ENCODE measurements around the gene BICD1. TPM values are rescaled to one million over a fixed set of nuclear protein-coding genes. Genes with fewer than 3 reads are reported as not detected.

BICD1 gene
- total and polyA plus RNA-seq, 7 donors = 0.60 to 16.0 (median 9.4) TPM

DNA sequence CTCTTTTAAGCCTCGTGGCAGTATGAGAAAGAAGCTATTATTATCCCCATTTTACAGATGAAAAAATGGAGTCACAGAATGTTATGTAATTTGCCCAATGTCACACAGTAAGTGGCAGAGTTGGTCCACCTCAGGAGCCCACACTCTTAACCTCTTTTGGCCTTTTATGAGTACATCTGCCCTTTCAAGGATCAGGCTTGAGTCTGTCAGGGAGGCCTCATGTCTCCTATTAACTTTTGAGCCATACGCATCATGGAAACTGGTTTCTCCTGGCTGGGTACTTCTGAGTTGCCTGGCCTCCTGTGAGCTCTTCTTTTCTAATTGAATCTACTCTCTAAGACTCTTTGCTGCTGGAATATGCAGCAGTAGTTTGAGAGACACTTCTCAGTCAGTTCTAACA, 101.7 kb downstream of the BICD1 start:
- no peak overlapping the region for H3K4me3 ChIP-seq
- no peaks in the 10 kb centered on the region for H3K36me3 ChIP-seq
- no peak for DNase-seq
- H3K27ac ChIP-seq = no peak overlapping the region
- H3K27me3 ChIP-seq = no peaks in the 10 kb centered on the region
- intact Hi-C loops (cut with DNase I) = no loop called here
- TF ChIP-seq, protein P1, sequence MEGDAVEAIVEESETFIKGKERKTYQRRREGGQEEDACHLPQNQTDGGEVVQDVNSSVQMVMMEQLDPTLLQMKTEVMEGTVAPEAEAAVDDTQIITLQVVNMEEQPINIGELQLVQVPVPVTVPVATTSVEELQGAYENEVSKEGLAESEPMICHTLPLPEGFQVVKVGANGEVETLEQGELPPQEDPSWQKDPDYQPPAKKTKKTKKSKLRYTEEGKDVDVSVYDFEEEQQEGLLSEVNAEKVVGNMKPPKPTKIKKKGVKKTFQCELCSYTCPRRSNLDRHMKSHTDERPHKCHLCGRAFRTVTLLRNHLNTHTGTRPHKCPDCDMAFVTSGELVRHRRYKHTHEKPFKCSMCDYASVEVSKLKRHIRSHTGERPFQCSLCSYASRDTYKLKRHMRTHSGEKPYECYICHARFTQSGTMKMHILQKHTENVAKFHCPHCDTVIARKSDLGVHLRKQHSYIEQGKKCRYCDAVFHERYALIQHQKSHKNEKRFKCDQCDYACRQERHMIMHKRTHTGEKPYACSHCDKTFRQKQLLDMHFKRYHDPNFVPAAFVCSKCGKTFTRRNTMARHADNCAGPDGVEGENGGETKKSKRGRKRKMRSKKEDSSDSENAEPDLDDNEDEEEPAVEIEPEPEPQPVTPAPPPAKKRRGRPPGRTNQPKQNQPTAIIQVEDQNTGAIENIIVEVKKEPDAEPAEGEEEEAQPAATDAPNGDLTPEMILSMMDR (IDR thresholded peaks at IDR 0.05) = no peak
- TF ChIP-seq POLR2AphosphoS5 (IDR thresholded peaks at IDR 0.05) (no peak), EP300 (IDR thresholded peaks at IDR 0.05) (no peak), POLR2A (IDR thresholded peaks at IDR 0.05) (no peak)
- 84 to 95% methylated on average over 2 of the region's 2 CpGs for WGBS, 2 donors
- no peaks in the 10 kb centered on the region for H3K9me3 ChIP-seq
- H3K4me1 ChIP-seq = peaks cover 0 to 13% (median 5%) of the 10 kb centered on the region in 4 donors

DNA sequence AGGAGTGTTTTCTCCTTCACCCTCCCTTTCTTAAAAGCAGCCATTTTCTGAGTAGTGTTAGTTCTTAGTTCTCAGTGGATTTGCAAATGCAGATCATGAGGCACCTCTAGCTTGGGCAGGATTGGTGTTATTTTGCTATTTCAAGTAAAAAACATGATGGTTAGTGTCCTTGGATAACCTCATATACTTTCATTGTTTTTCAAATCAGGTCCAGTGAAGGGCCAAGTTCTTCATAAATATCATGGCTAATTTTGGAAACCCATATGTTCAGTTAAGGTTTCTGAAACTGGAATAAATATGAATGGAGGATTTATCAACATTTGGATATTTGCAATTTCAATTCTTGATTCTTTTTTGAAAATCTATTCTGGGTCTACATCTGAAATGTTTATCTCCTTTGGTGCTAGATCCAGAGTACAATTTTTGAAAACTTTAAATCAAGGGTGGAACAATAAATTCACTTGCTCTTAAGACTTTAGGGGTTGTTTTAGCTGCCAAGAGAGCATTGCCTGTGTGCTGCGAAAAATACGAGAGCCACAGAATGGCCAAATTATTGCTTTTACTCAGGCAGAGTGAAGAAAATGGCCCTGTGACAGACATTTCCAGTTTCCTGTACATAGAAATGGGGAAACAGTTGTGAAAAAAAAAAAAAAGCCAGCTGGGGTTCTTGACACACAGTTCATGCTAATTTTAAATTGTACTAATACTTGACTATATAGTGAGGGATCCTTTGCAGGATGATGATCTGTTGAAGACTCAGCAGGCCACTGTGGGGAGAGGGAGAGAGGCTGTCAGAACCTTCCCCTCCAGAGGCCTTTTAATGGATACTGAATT, 104.6 kb downstream of the BICD1 start:
- no peak overlapping the region for H3K4me3 ChIP-seq
- H3K36me3 ChIP-seq = peaks cover 0 to 2% (median under 1%) of the 10 kb centered on the region in 4 donors
- no peak for DNase-seq
- TF ChIP-seq EP300 (IDR thresholded peaks at IDR 0.05) (no peak), POLR2A (IDR thresholded peaks at IDR 0.05) (no peak), POLR2AphosphoS5 (IDR thresholded peaks at IDR 0.05) (no peak)
- TF ChIP-seq, protein P1 (IDR thresholded peaks at IDR 0.05) = no peak
- intact Hi-C loops (cut with DNase I) = no loop called here
- H3K27me3 ChIP-seq = no peaks in the 10 kb centered on the region
- H3K9me3 ChIP-seq = no peaks in the 10 kb centered on the region
- no peak overlapping the region for H3K27ac ChIP-seq
- H3K4me1 ChIP-seq = peaks cover 0 to 13% (median 4%) of the 10 kb centered on the region in 4 donors
- WGBS, 2 donors = 75 to 90% methylated on average over 2 of the region's 2 CpGs

DNA sequence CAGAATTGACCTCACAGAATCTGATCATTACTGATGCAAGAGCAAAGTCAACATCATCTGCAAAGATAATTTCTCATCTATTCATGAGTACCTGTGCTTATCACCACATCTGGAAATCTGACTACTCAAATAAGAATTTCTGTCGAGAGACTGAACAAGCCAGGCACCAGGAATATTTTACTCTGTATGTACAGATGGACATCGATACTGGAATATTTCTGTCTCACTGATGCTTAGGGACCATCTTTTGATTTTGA, 105.2 kb downstream of the BICD1 start:
- H3K27ac ChIP-seq = no peak overlapping the region
- no peak for DNase-seq
- peaks cover 0 to 13% (median 2%) of the 10 kb centered on the region in 4 donors for H3K4me1 ChIP-seq
- H3K4me3 ChIP-seq = no peak overlapping the region
- H3K9me3 ChIP-seq = no peaks in the 10 kb centered on the region
- TF ChIP-seq EP300 (IDR thresholded peaks at IDR 0.05) (no peak), POLR2AphosphoS5 (IDR thresholded peaks at IDR 0.05) (no peak), POLR2A (IDR thresholded peaks at IDR 0.05) (no peak)
- TF ChIP-seq, protein P1 (IDR thresholded peaks at IDR 0.05) = no peak
- no peaks in the 10 kb centered on the region for H3K27me3 ChIP-seq
- peaks cover 0 to 6% (median 2%) of the 10 kb centered on the region in 4 donors for H3K36me3 ChIP-seq
- intact Hi-C loops (cut with DNase I) = no loop called here
- WGBS, 2 donors = 84 to 87% methylated on average over 2 of the region's 2 CpGs

DNA sequence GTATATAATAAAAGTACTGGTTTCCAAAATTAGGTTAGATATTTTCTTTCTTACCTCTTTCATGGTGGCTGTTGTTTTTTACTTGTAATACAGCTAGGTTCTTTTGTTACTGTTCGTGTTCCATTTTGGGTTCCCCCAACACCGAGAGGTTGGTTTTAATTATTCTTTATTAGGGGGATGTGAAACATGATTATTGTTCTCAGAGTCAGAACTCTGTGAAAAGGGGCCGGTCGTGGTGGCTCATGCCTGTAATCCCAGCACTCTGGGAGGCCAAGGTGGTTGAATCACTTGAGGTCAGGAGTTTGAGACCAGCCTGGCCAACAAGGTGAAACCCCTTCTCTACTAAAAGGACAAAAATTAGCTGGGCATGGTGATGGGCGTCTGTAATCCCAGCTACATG, 108.1 kb downstream of the BICD1 start:
- TF ChIP-seq EP300 (IDR thresholded peaks at IDR 0.05) (no peak), POLR2A (IDR thresholded peaks at IDR 0.05) (no peak), POLR2AphosphoS5 (IDR thresholded peaks at IDR 0.05) (no peak)
- TF ChIP-seq, protein P1 (IDR thresholded peaks at IDR 0.05) = no peak
- H3K27ac ChIP-seq = no peak overlapping the region
- H3K4me1 ChIP-seq = peaks cover 0 to 13% (median 2%) of the 10 kb centered on the region in 4 donors
- no peaks in the 10 kb centered on the region for H3K9me3 ChIP-seq
- intact Hi-C loops (cut with DNase I) = no loop called here
- H3K36me3 ChIP-seq = peaks cover 0 to 16% (median 2%) of the 10 kb centered on the region in 4 donors
- no peak for DNase-seq
- no peaks in the 10 kb centered on the region for H3K27me3 ChIP-seq
- no peak overlapping the region for H3K4me3 ChIP-seq
- 81 to 96% methylated on average over 5 of the region's 5 CpGs for WGBS, 2 donors
